H1 (cell line): Measurements from ENCODE around the gene CBX4. TPM values are rescaled to one million over a fixed set of nuclear protein-coding genes. Genes with fewer than 3 reads are reported as not detected.
A peak's percentile ranks its signal among the peaks of the same experiment; 100 is the strongest.

ENCODE experiments used
- CTCF ChIA-PET: fragments of 300-600 bp; sonication (Branson Sonifier 250); formaldehyde crosslinking; loops from one replicate; lab custom pipeline; 2021; ENCODE audit not compliant: partially characterized antibody; lab: Charles Lee
- POLR2A ChIA-PET: fragments of 300-600 bp; sonication (Branson Sonifier 250); formaldehyde crosslinking; loops from one replicate; lab custom pipeline; 2021; ENCODE audit warnings: inconsistent platforms; ENCODE audit not compliant: partially characterized antibody; lab: Charles Lee
- DNase-seq, 2 experiments: peaks; one replicate each; pipeline versions ENCODE4 v3.0.0 to v3.0.0-alpha.2; 2010 to 2022; ENCODE audit warnings: low spot score in 2 of 2, low read depth in 1 of 2, mixed read lengths in 1 of 2
- FAIRE-seq: peaks from 2 replicates; lab custom pipeline; 2011; peaks lifted over from hg19 to GRCh38; lab: Jason Lieb, UNC
- H2AFZ ChIP-seq: 2 replicates; pipeline ENCODE4 v1.8.1; 2012; ENCODE audit warnings: low read length, inconsistent platforms
- H2AK5ac ChIP-seq: 2 replicates; pipeline ENCODE4 v1.6.1; 2013; ENCODE audit warnings: low read depth, low read length
- H2BK120ac ChIP-seq: replicated peaks from 2 replicates; pipeline ENCODE3; 2013; ENCODE audit warnings: low read depth, low read length, inconsistent platforms
- H2BK12ac ChIP-seq: 2 replicates; pipeline ENCODE4 v1.6.1; 2013; ENCODE audit warnings: low read depth, low read length
- H2BK15ac ChIP-seq: 2 replicates; pipeline ENCODE4 v1.6.1; 2013; ENCODE audit warnings: low read length
- H2BK20ac ChIP-seq: 2 replicates; pipeline ENCODE4 v1.6.1; 2013; ENCODE audit warnings: low read length
- H2BK5ac ChIP-seq: 2 replicates; pipeline ENCODE4 v1.6.1; 2013; ENCODE audit warnings: low read depth, low read length
- H3K14ac ChIP-seq: 2 replicates; pipeline ENCODE4 v1.6.1; 2013; ENCODE audit warnings: inconsistent platforms; ENCODE audit not compliant: insufficient read length
- H3K18ac ChIP-seq: 2 replicates; pipeline ENCODE4 v1.6.1; 2013; ENCODE audit warnings: low read length; ENCODE audit errors: extremely low read depth
- H3K23ac ChIP-seq: 2 replicates; pipeline ENCODE4 v1.6.1; 2013; ENCODE audit warnings: inconsistent platforms; ENCODE audit not compliant: insufficient read length
- H3K23me2 ChIP-seq: 2 replicates; pipeline ENCODE4 v1.6.1; 2013; ENCODE audit warnings: low read depth, low read length
- H3K27ac ChIP-seq: 2 replicates; pipeline ENCODE4 v1.6.1; 2011; ENCODE audit warnings: low read depth, low read length, inconsistent platforms
- H3K27me3 ChIP-seq, 4 experiments: replicated peaks in 1 of 4; 1 replicate in 1 of 4; 2 replicates in 3 of 4; pipeline versions ENCODE4 v1.6.1 to v1.8.1; 2011 to 2013; ENCODE audit warnings: low read length in 3 of 4, mild to moderate bottlenecking in 3 of 4, inconsistent platforms in 2 of 4, mixed read lengths in 2 of 4, moderate library complexity in 1 of 4; ENCODE audit not compliant: control insufficient read depth in 3 of 4, insufficient read depth in 3 of 4; ENCODE audit errors: extremely low read depth in 1 of 4
- H3K36me3 ChIP-seq, 4 experiments: 2 replicates each; pipeline versions ENCODE4 v1.6.1 to v1.8.1; 2011 to 2013; ENCODE audit warnings: mild to moderate bottlenecking in 4 of 4, low read length in 3 of 4, moderate library complexity in 2 of 4, control low read depth in 1 of 4, inconsistent platforms in 1 of 4; ENCODE audit not compliant: insufficient read depth in 4 of 4, control insufficient read depth in 2 of 4
- H3K4ac ChIP-seq: replicated peaks from 2 replicates; pipeline ENCODE3; 2013; ENCODE audit warnings: low read length, low read depth, mixed read lengths, inconsistent platforms; ENCODE audit not compliant: insufficient read length
- H3K4me1 ChIP-seq, 4 experiments: replicated peaks in 1 of 4; 1 replicate in 1 of 4; 2 replicates in 3 of 4; pipeline versions ENCODE4 v1.6.1 to v1.8.1; 2011 to 2013; ENCODE audit warnings: low read length in 3 of 4, inconsistent platforms in 2 of 4, mixed read lengths in 1 of 4; ENCODE audit not compliant: insufficient read depth in 4 of 4, control insufficient read depth in 3 of 4
- H3K4me2 ChIP-seq, 2 experiments: 2 replicates each; pipeline versions ENCODE4 v1.6.1 to v1.8.1; 2011 to 2013; ENCODE audit warnings: low read depth in 2 of 2, low read length in 2 of 2, control low read depth in 1 of 2, inconsistent platforms in 1 of 2, mild to moderate bottlenecking in 1 of 2; ENCODE audit not compliant: insufficient read depth in 1 of 2
- H3K4me3 ChIP-seq, 4 experiments: fragments of 200-600, 300-600 bp in 1 of 4; sonication (generic), shearing (Covaris generic), sonication (Bioruptor Twin) in 1 of 4; 2 replicates each; pipeline versions ENCODE4 v1.5.1 to v1.8.1; 2011 to 2016; ENCODE audit warnings: low read length in 4 of 4, low read depth in 3 of 4, control low read depth in 2 of 4, inconsistent platforms in 2 of 4, mild to moderate bottlenecking in 2 of 4, mixed read lengths in 1 of 4, moderate library complexity in 1 of 4; ENCODE audit not compliant: insufficient read depth in 2 of 4; ENCODE audit errors: extremely low read depth in 1 of 4
- H3K56ac ChIP-seq: replicated peaks from 2 replicates; pipeline ENCODE3; 2013; ENCODE audit warnings: low read depth, mild to moderate bottlenecking, mixed read lengths, low read length, inconsistent platforms; ENCODE audit not compliant: insufficient read length
- H3K79me1 ChIP-seq: 2 replicates; pipeline ENCODE4 v1.6.1; 2013; ENCODE audit warnings: low read depth, low read length, control low read depth
- H3K79me2 ChIP-seq, 2 experiments: 2 replicates each; pipeline versions ENCODE4 v1.6.1 to v1.8.1; 2012 to 2013; ENCODE audit warnings: low read length in 2 of 2, mild to moderate bottlenecking in 2 of 2, inconsistent platforms in 1 of 2; ENCODE audit not compliant: insufficient read depth in 2 of 2, control insufficient read depth in 1 of 2
- H3K9ac ChIP-seq, 4 experiments: replicated peaks in 1 of 4; 1 replicate in 1 of 4; 2 replicates in 3 of 4; pipeline versions ENCODE4 v1.6.1 to v1.8.1; 2011 to 2013; ENCODE audit warnings: low read depth in 3 of 4, low read length in 3 of 4, control low read depth in 2 of 4, mild to moderate bottlenecking in 2 of 4, moderate library complexity in 2 of 4, inconsistent platforms in 1 of 4; ENCODE audit errors: extremely low read depth in 1 of 4
- H3K9me3 ChIP-seq, 2 experiments: 2 replicates each; pipeline versions ENCODE4 v1.6.1 to v1.8.1; 2012 to 2013; ENCODE audit warnings: mild to moderate bottlenecking in 2 of 2, moderate library complexity in 2 of 2, control low read depth in 1 of 2, inconsistent platforms in 1 of 2, low read depth in 1 of 2, low read length in 1 of 2, mixed read lengths in 1 of 2; ENCODE audit not compliant: insufficient read depth in 2 of 2
- H4K20me1 ChIP-seq, 2 experiments: replicated peaks in 1 of 2; 2 replicates each; pipeline versions ENCODE3 to v1.8.1; 2011 to 2013; ENCODE audit warnings: inconsistent platforms in 2 of 2, low read length in 2 of 2, mild to moderate bottlenecking in 1 of 2; ENCODE audit not compliant: insufficient read depth in 2 of 2, control insufficient read depth in 1 of 2
- H4K5ac ChIP-seq: 2 replicates; pipeline ENCODE4 v1.6.1; 2013; ENCODE audit warnings: low read length, low read depth, mixed read lengths, inconsistent platforms; ENCODE audit not compliant: insufficient read length
- H4K8ac ChIP-seq: 2 replicates; pipeline ENCODE4 v1.8.0; 2013; ENCODE audit warnings: mild to moderate bottlenecking, moderate library complexity, low read length, inconsistent platforms; ENCODE audit not compliant: insufficient read depth; ENCODE audit errors: extremely low read depth
- H4K91ac ChIP-seq: replicated peaks from 2 replicates; pipeline ENCODE3; 2013; ENCODE audit warnings: low read length, mixed read lengths, inconsistent platforms; ENCODE audit not compliant: insufficient read length
- CBX8 ChIP-seq: fragments of 300-800, 300-1000 bp; sonication (generic); IDR thresholded peaks from 2 replicates; pipeline ENCODE4 v1.7.1; 2016; ENCODE audit warnings: low read depth, low read length, borderline replicate concordance
- CEBPB ChIP-seq: IDR thresholded peaks from 2 replicates; pipeline ENCODE4 v1.6.1; 2012; ENCODE audit warnings: low read depth, low read length
- EP300 ChIP-seq, 2 experiments: IDR thresholded peaks; 1 replicate in 1 of 2; 2 replicates in 1 of 2; pipeline ENCODE4 v1.6.1; 2011 to 2012; ENCODE audit warnings: low read depth in 2 of 2, low read length in 2 of 2, mild to moderate bottlenecking in 2 of 2, borderline replicate concordance in 1 of 2, inconsistent platforms in 1 of 2, moderate library complexity in 1 of 2
- HDAC6 ChIP-seq: IDR thresholded peaks from one replicate; pipeline ENCODE4 v1.7.1; 2012; ENCODE audit warnings: low read depth, mild to moderate bottlenecking, inconsistent platforms, low read length, moderate library complexity
- KDM4A ChIP-seq: IDR thresholded peaks from one replicate; pipeline ENCODE4 v1.7.1; 2012; ENCODE audit warnings: low read depth, mild to moderate bottlenecking, moderate library complexity, low read length, inconsistent platforms; ENCODE audit not compliant: severe bottlenecking
- MAFK ChIP-seq: IDR thresholded peaks from 2 replicates; pipeline ENCODE4 v1.6.1; 2012; ENCODE audit warnings: low read depth, mild to moderate bottlenecking, improper control_type of control experiment, low read length
- NRF1 ChIP-seq: IDR thresholded peaks from 2 replicates; pipeline ENCODE4 v1.6.1; 2011; ENCODE audit warnings: mild to moderate bottlenecking, low read depth, low read length, improper control_type of control experiment
- SIRT6 ChIP-seq: IDR thresholded peaks from one replicate; pipeline ENCODE4 v1.7.1; 2012; ENCODE audit warnings: low read length, inconsistent platforms
- SUZ12 ChIP-seq: fragments of 200-600 bp; sonication (generic); IDR thresholded peaks from 2 replicates; pipeline ENCODE4 v1.6.1; 2012; ENCODE audit warnings: mild to moderate bottlenecking, inconsistent platforms, low read length, moderate library complexity, mixed read lengths
- TAF7 ChIP-seq: optimal IDR thresholded peaks from 2 replicates; pipeline ENCODE3; 2011; ENCODE audit warnings: low read depth, mild to moderate bottlenecking, inconsistent platforms, low read length, moderate library complexity, borderline replicate concordance
- ZNF274 ChIP-seq: IDR thresholded peaks from 2 replicates; pipeline ENCODE4 v1.7.0; 2012; ENCODE audit warnings: low read length, borderline replicate concordance; ENCODE audit errors: extremely low read depth
- WGBS, 2 experiments: shearing (Covaris generic) in 1 of 2; methylation state at CpG; one replicate each; pipeline versions ENCODE4 v1.1.6 to v1.1.7; 2013 to 2015; ENCODE audit warnings: low lambda C conversion rate in 2 of 2, mixed read lengths in 2 of 2, inconsistent platforms in 1 of 2, low coverage in 1 of 2, missing lambda C conversion rate in 1 of 2; ENCODE audit not compliant: insufficient replicate concordance in 2 of 2, insufficient coverage in 1 of 2, insufficient read length in 1 of 2; ENCODE audit errors: extremely low coverage in 1 of 2, missing lambda C conversion rate in 1 of 2; 5-methylcytosine and 5-hydroxymethylcytosine counted together
- polyA plus RNA-seq, 7 experiments: library from polyadenylated mRNA; depleted of rRNA in 3 of 7; stranded (reverse) in 5 of 7; unstranded in 2 of 7; fragments of >200 nt in 5 of 7; fragments of 200-250 nt in 2 of 7; gene quantifications; 1 replicate in 5 of 7; 2 replicates in 1 of 7; 4 replicates in 1 of 7; pipeline versions ENCODE4 v1.2.1 to v1.2.3, GENCODE V29; 2011 to 2013; ENCODE audit warnings: missing spikeins in 2 of 7, mixed read lengths in 2 of 7
- total RNA-seq: library from RNA; stranded (reverse); fragmentation: NEBNext Ultra II Directional; extraction: Animal tissue kit (Norgen Biotek cat#: 25700); gene quantifications from 2 replicates; pipeline ENCODE4 v1.2.1, GENCODE V29; 2021

The CBX4 gene
- total and polyA plus RNA-seq, 2 of the 8 experiments (the other 6 are each of a cell fraction or from before 2014, with no cell fraction given): 1.8 to 4.0 TPM

- peaks cover 6 to 8% of the 10 kb centered on the region in 2 experiments for H4K20me1 ChIP-seq
- no peak overlapping the region for H2BK5ac ChIP-seq
- no peak overlapping the region for H3K56ac ChIP-seq
- FAIRE-seq: no peak
- H2AK5ac ChIP-seq: no peak overlapping the region
- H3K4ac ChIP-seq: no peak overlapping the region
- H3K18ac ChIP-seq: peak overlapping the region; percentile 38
- no peaks in the 10 kb centered on the region for H3K79me2 ChIP-seq
- H3K23ac ChIP-seq: no peak overlapping the region
- no peaks in the 10 kb centered on the region for H3K79me1 ChIP-seq
- H3K4me2 ChIP-seq: peak overlapping the region; percentile 62 to 77; a peak in 1 of 4 replicates
- H3K9ac ChIP-seq: no peak overlapping the region
- H2BK12ac ChIP-seq: no peak overlapping the region
- no peak overlapping the region for H3K27ac ChIP-seq
- peak overlapping the region in 1 of 4 experiments; percentile 60; a peak in 1 of 8 replicates for H3K4me3 ChIP-seq
- no peak overlapping the region for H4K91ac ChIP-seq
- POLR2A ChIA-PET: interaction anchor here (1.4 to 7.6 kb wide), 2 partner anchors 9 to 34 kb away, joined by 4 to 111 read pairs; no protein-coding TSS in a partner anchor
- 41% methylated on average over 6 of the region's 7 CpGs; no CpG with 5 or more reads in 1 of the 2 experiments for WGBS, 2 experiments
- H3K27me3 ChIP-seq: peaks cover 51 to 59% (median 58%) of the 10 kb centered on the region in 4 experiments
- H4K5ac ChIP-seq: no peak overlapping the region
- H2AFZ ChIP-seq: no peak overlapping the region
- H4K8ac ChIP-seq: no peak overlapping the region
- no peak overlapping the region for H3K14ac ChIP-seq
- peaks cover 0 to 11% (median 0%) of the 10 kb centered on the region in 4 experiments; a peak in 1 of 8 replicates for H3K36me3 ChIP-seq
- no peak overlapping the region for H2BK120ac ChIP-seq
- CTCF ChIA-PET: interaction anchor here (0.7 to 11.6 kb wide), 26 partner anchors 9 to 144 kb away, joined by 3 to 181 read pairs (median 4); no protein-coding TSS in a partner anchor
- peaks cover 0 to 20% (median 13%) of the 10 kb centered on the region in 4 experiments; a peak in 5 of 7 replicates for H3K4me1 ChIP-seq
- peaks cover 0 to 4% of the 10 kb centered on the region in 2 experiments; a peak in 1 of 4 replicates for H3K9me3 ChIP-seq
- H2BK15ac ChIP-seq: no peak overlapping the region
- no peak for DNase-seq
- no peak overlapping the region for H2BK20ac ChIP-seq
- peaks cover 6% of the 10 kb centered on the region; the same call in 1 of the 2 replicates for H3K23me2 ChIP-seq
- TF ChIP-seq SUZ12 (no peak), TAF7 (no peak), KDM4A (no peak), EP300 (IDR thresholded peaks at IDR 0.05; ENCODE audit: borderline replicate concordance in 1 of 2, low read depth in 2 of 2, low read length in 2 of 2) (no peak), CEBPB (no peak), SIRT6 (no peak), HDAC6 (no peak), NRF1 (no peak), MAFK (no peak), CBX8 (no peak), ZNF274 (no peak)
These were observed 6.3 kb upstream of the CBX4 start for GRCh38 chr17:79845601-79845949.
